Stimulated activated effector memory CD8-positive, alpha-beta T cell treated with anti-CD3 and anti-CD28 coated beads, Interleukin-12 subunit alpha, Interleukin-12 subunit beta, amount 100 ng/mL, for 72 hours (primary cell): ENCODE data around the gene SLC12A1.

Experiments
- ATAC-seq: fragments of 150-1000 bp; cut with Tn5 transposase; 2 replicates; pipeline ENCODE4 v1.10.0; 2021
- DNase-seq, 2 donors: peaks; one replicate each; pipeline ENCODE4 v3.0.0; 2021 to 2022; ENCODE audit warnings: low spot score in 2 of 2
- H3K27ac Mint-ChIP-seq: one replicate; pipeline ENCODE4 v1.8.0; 2022; ENCODE audit warnings: mild to moderate bottlenecking, mixed read lengths
- H3K36me3 Mint-ChIP-seq: one replicate; pipeline ENCODE4 v1.8.0; 2022; ENCODE audit warnings: mild to moderate bottlenecking, mixed read lengths
- H3K4me1 Mint-ChIP-seq: one replicate; pipeline ENCODE4 v1.8.0; 2022; ENCODE audit warnings: mixed read lengths
- H3K4me3 Mint-ChIP-seq: one replicate; pipeline ENCODE4 v1.8.0; 2022; ENCODE audit warnings: mild to moderate bottlenecking, mixed read lengths
- H3K9me3 Mint-ChIP-seq: one replicate; pipeline ENCODE4 v1.8.0; 2022; ENCODE audit warnings: mixed read lengths

Gene SLC12A1

DNA sequence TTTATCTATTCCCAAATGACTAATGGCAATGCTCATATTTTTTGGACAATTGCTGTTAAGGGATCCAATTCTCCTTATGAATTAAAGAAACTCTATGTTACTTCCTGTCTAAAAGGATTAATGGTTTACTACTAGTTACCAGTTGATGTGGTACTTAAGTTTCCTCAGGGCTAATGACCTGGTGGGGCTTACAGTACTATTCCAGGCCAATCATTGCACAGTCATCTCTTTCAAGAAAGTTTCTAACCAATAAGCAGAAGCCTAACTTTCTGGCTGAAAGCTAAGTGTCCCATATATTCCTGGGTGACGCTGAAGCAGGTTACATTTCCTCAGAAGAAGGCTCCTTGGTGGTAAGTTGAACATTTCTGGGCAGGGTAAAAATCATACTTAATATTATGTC lies at the start of gene SLC12A1:
Gene SLC12A1, plus strand, starts transcription at position 322 of the 400 bp plus-strand sequence. CDS start 1,418 bp downstream, outside the sequence.
- DNase-seq (no peak), ATAC-seq (no peak)
- H3K9me3 Mint-ChIP-seq: no peaks in the 10 kb centered on the region
- H3K36me3 Mint-ChIP-seq: no peaks in the 10 kb centered on the region
- no peak within 1 kb of the TSS for H3K27ac Mint-ChIP-seq
- no peaks in the 10 kb centered on the region for H3K4me1 Mint-ChIP-seq
- H3K4me3 Mint-ChIP-seq: no peak within 1 kb of the TSS

DNA sequence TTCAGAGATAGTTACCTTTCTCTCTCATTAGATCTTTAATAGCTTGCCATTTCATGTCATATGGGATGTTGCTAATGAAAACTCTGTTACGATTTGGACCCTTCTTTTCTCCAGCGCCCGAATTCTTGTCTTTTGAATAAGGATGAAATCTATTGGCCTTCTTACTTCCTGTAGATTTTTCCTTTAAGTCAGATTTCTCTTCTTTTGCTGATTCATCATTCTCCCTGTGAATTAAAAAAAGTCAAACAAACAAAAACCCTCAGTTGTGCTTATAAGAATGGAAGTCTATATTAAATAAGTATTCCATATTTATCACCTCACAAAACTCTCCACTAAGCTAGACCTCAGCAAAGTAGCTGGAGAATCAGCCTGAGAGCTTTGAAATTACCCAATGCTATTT lies 37.5 kb upstream of the SLC12A1 start:
- Mint-ChIP-seq H3K4me1 (no peaks in the 10 kb centered on the region), H3K9me3 (peaks cover 4% of the 10 kb centered on the region), H3K27ac (no peak overlapping the region), H3K4me3 (no peak overlapping the region), H3K36me3 (peaks cover 13% of the 10 kb centered on the region)
- DNase-seq (no peak), ATAC-seq (no peak)

DNA sequence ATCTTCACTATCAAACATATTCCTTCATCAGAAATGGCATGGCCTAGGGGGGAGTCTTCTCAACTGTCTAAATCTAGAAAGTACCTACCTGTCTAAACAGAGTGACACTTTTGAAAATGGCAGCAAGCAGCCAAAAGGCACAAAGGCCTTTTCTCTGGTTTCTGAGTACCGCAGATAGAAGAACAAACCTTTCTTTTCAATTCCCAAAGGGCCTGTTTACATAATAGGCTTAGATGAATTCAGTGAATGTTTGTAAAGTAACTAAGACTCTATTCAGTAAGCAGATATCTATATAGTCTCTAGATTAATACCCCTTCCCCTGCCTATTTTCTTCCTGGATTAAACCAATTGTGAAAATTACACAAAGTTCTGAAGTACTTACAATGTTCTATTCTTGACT lies 35.1 kb upstream of the SLC12A1 start:
- Mint-ChIP-seq H3K4me3 (no peak overlapping the region), H3K27ac (no peak overlapping the region), H3K36me3 (peaks cover 13% of the 10 kb centered on the region), H3K4me1 (no peaks in the 10 kb centered on the region), H3K9me3 (peaks cover 4% of the 10 kb centered on the region)
- ATAC-seq (no peak), DNase-seq (no peak)

DNA sequence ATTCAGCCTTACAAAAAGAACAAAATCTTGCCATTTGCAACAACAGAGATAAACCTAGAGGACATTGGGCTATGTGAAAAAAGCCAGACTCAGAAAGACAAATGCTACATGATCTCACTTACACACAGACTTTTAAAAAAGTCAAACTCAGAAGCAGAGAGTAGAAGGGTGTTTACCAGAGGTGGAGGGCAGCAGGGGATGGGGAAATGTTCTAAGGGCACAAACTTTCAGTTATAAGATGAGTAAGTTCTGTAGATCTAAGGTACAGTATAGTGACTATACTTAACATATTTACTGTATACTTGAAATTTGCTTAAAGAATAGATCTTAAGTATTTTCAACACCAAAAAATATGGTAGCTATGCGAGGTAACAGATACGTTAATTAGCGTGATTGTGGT lies 31.0 kb upstream of the SLC12A1 start:
- ATAC-seq: no peak
- Mint-ChIP-seq H3K4me3 (no peak overlapping the region), H3K4me1 (peaks cover 7% of the 10 kb centered on the region), H3K27ac (no peak overlapping the region), H3K9me3 (peaks cover 4% of the 10 kb centered on the region), H3K36me3 (no peaks in the 10 kb centered on the region)
- DNase-seq: no peak

DNA sequence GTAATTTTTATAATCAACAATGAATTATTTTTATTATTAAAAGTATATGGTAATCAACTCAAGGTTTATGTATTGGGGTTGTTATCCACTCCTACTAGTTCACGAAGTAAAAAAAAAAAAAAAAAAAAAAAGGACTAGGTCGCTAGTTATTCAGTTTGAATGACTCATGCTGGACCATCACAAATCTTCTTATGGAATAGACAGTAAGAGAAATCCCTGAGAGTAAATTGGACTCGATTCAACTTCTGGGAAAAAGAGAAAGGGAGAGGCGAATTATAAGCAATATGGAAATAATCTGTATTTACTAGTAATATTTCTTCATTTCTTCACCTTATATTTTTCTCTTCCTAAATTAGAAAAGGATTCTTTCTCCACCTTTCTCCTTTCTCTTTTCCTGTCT lies 30.0 kb upstream of the SLC12A1 start:
- Mint-ChIP-seq H3K36me3 (no peaks in the 10 kb centered on the region), H3K4me1 (peaks cover 7% of the 10 kb centered on the region), H3K4me3 (no peak overlapping the region), H3K27ac (no peak overlapping the region), H3K9me3 (peaks cover 4% of the 10 kb centered on the region)
- no peak for DNase-seq
- ATAC-seq: no peak

DNA sequence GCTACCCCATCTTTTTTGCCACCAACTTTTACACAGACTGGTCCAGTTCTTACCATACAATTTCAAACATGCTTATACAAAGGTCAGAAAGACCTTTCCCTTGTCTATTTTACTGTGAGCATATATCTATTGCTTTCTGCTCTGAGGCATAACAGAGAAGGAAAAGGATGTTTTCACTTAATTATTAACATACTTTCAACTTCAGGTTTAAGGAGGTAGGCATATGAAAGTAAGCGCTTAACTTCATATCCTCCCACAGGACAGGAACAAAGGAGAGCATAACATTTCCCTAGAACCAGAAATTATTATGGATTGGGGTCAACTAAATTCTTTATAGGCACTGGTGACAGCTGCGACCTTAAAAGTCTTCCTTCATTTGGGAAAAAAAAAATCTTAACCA lies 29.1 kb upstream of the SLC12A1 start:
- DNase-seq: no peak
- Mint-ChIP-seq H3K4me3 (peak overlapping the region; percentile 67), H3K4me1 (peaks cover 7% of the 10 kb centered on the region), H3K27ac (peak overlapping the region; percentile 90), H3K9me3 (peaks cover 4% of the 10 kb centered on the region), H3K36me3 (no peaks in the 10 kb centered on the region)
- ATAC-seq: no peak

DNA sequence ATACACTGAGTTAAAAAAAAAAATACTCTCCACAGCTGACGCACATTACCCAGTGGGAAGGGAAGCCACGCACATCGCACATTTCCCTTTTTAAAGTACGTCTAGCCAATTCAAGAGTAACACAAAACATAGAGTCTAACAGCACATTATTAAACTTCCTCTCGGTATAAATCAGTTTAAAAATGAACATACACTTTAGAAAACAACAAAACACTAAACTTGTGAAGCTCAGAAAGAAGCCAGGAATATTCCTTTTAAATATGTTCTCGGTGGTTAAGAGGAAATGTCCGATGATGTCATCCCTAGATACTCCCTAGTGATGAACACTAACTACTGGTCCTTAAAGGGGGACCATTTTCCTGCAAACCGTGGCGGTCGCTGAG lies 28.7 kb upstream of the SLC12A1 start:
- peaks cover 2% of the 10 kb centered on the region for H3K9me3 Mint-ChIP-seq
- no peaks in the 10 kb centered on the region for H3K36me3 Mint-ChIP-seq
- ATAC-seq (peak; percentile 77), DNase-seq (no peak)
- peak overlapping the region; percentile 67 for H3K4me3 Mint-ChIP-seq
- peak overlapping the region; percentile 90 for H3K27ac Mint-ChIP-seq
- peaks cover 7% of the 10 kb centered on the region for H3K4me1 Mint-ChIP-seq

DNA sequence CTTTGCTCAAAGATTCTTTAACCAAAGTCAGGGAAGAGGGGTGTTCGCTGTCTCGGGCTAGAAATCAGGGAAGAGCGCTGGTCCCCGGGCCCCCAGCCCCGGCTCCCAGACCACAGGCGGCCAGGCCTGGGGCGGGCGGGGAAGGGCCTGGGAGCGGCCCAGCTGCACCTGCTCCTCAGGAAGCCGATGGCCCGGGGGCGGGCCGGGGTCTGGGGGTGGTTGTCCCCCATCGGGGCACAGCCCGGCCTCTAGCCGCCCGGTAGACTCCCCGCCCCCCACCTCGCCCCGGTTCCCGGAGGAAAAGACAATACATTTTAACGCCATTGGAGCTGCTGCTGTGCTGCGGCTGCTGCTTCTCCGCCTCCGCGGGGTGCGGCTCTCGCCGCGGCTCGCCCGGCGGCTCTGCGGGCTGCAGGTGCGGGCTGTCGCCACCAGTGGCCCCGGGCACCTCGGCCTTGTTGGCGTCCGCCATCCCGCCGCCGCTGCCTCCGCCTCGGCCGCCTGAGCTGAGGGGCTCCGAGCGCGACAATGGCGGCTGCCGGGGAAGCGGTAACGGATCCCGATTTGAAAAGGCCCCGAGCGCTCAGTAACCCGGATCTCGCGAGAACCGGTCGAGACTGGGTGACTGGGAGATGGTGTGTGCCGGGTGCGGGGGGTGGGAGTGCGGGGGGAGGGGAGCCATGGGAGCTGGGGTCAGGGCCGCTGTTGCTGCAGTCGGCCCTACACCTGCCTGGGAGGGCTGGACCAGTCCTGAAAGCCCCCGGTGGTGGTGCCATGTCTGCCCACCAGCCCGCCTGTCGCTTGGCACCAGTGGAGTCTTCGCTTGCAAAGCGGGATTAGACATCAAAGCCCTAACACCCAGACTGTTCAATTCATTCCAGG lies 28.1 kb upstream of the SLC12A1 start, which contains the start of gene MYEF2:
Gene MYEF2, minus strand, starts transcription at position 530 of the 882 bp plus-strand sequence. Its CDS starts 58 bp downstream, at position 472.
- H3K9me3 Mint-ChIP-seq: no peaks in the 10 kb centered on the region
- peak within 1 kb of the TSS; percentile 90 for H3K27ac Mint-ChIP-seq
- H3K4me3 Mint-ChIP-seq: peak within 1 kb of the TSS; percentile 67
- H3K4me1 Mint-ChIP-seq: peaks cover 7% of the 10 kb centered on the region
- H3K36me3 Mint-ChIP-seq: no peaks in the 10 kb centered on the region
- peak; percentile 42 to 72 for DNase-seq
- peak; percentile 89 for ATAC-seq

DNA sequence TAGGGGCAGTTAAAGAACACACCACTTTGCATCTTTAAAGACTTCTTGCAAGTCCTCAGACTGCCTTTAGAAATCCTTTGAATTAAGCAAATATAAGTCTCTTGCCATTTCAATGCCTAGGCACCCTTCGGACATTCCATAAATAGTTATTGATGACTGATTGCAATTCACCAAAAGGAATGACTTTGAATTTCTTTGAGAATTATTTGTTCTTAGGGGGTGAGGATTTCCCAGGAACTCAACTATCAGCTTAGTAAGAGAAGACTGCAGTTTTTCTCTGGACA lies 27.5 kb upstream of the SLC12A1 start:
- Mint-ChIP-seq H3K4me1 (peaks cover 7% of the 10 kb centered on the region), H3K36me3 (no peaks in the 10 kb centered on the region), H3K27ac (no peak overlapping the region), H3K9me3 (no peaks in the 10 kb centered on the region), H3K4me3 (peak overlapping the region; percentile 67)
- ATAC-seq: no peak
- DNase-seq: no peak

DNA sequence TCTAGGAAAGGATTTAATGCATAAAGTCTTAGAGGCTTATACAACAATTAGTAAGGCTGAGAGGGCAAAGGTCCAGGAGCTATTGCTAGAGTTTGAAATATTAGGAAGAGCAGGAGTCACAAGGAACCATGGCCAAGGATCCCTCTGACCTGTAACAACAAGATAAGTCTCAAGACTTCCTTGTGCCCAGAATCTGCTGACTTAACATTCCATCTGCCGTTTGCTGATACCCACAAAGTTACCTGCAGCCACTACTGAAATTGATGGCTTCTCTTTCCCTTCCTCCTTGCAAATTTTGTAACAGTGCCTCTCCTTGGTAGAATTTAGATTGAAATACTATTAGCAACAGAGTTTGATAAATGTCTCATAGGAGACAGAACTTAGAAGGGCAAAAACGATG lies 23.4 kb upstream of the SLC12A1 start:
- ATAC-seq (no peak), DNase-seq (no peak)
- H3K36me3 Mint-ChIP-seq: no peaks in the 10 kb centered on the region
- H3K27ac Mint-ChIP-seq: no peak overlapping the region
- no peaks in the 10 kb centered on the region for H3K4me1 Mint-ChIP-seq
- no peaks in the 10 kb centered on the region for H3K9me3 Mint-ChIP-seq
- H3K4me3 Mint-ChIP-seq: no peak overlapping the region

DNA sequence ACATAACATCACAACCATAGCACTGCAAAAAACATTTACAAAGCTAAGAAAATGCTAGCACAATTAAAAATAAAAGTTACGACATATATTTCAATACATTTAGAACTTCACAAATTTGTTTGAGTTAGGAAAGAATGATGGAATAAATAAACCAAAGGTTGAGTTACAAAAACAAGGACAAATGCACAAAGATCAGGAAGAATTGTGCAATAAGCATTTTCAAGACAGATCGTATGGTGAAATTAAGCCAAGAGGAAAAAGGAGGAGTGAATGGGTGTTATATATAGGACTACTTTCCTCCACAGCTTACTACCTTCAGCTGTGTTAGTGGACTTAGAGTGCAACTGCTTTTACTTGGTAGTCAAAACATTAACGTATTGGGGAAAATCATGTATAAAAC lies 20.6 kb upstream of the SLC12A1 start:
- Mint-ChIP-seq H3K4me3 (no peak overlapping the region), H3K4me1 (no peaks in the 10 kb centered on the region), H3K9me3 (no peaks in the 10 kb centered on the region), H3K27ac (no peak overlapping the region), H3K36me3 (no peaks in the 10 kb centered on the region)
- DNase-seq: no peak
- ATAC-seq: no peak

DNA sequence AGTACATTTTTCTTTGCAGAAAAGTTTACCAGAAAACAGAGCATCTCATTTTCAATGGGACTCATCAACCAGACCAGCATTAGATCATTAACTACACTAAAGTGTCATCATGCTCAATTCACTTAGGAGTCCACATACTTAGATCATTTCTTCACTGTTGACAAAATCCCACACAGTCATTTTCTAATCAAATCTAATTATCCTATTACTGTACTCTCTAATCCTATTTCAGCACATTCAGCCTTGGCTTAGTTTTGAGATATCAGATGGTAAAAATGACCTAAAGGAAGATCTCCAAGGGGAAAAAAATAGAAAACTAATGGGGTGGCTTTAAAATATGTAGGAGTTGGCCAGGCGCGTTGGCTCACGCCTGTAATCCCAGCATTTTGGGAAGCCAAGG lies 19.8 kb upstream of the SLC12A1 start:
- DNase-seq: no peak
- Mint-ChIP-seq H3K27ac (no peak overlapping the region), H3K4me1 (no peaks in the 10 kb centered on the region), H3K36me3 (no peaks in the 10 kb centered on the region), H3K4me3 (no peak overlapping the region), H3K9me3 (peaks cover 3% of the 10 kb centered on the region)
- no peak for ATAC-seq

DNA sequence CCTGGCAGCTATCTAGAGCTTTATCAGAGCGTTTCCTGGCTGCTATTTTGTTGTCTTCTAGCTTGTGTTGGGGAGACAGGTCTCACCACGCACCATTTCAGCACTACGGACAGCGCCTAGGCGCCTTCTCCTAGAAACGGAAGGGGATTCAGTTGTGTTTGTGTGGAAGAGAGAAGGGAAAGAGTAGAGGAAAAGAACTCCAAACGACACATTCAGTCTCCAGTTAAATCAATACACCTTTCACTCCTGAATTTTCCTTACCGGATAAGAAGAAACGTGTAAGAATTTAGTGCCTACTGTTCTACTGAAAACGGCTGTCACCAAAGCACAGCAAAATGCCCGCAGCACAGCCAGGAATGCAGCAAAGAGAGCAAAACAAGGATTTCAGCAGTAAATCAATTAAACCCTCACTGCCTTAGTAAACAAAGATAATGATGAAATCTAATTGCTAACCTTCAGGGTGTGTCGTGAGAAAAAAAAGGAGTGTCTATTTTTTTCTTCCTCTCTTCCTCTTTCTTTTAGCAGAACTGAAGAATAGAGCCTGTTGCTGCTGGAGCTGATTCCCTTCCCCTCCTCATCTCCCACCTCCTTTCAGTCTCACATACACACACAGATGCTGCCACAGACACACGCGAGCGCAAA lies 15.0 kb upstream of the SLC12A1 start:
- H3K36me3 Mint-ChIP-seq: no peaks in the 10 kb centered on the region
- no peak for ATAC-seq
- DNase-seq: no peak
- H3K9me3 Mint-ChIP-seq: peaks cover 7% of the 10 kb centered on the region
- H3K4me1 Mint-ChIP-seq: no peaks in the 10 kb centered on the region
- no peak overlapping the region for H3K27ac Mint-ChIP-seq
- no peak overlapping the region for H3K4me3 Mint-ChIP-seq

DNA sequence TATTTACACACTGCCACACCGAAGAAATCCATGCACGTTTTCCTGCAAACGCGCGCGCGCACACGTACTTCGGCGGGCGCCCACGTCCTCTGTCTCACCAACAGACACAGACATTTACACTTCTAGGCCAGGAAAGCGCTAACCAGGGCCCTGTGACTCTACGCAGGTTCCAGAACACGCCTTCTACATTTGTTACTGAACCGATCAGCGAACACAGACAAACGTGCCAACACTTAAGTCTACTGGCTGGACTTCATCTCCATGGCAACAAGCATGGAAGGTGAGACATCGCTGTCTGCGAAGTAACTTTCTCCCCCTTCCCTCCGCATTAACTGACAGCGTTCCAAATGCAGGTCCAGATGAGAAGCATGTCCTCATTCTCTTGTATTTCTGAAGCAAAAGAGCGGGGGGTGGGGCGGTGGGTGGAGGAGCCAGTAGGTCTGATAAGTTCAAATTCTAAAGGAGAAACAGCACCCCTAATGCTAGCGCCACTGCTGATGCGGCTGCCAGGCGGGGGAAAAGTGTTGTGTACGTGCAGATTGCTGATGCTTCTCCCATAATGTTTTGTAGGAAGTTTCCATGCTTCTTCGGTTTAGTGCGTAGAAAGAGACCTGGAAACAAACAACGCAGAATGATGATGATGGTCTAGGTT lies 14.4 kb upstream of the SLC12A1 start, which contains the start of gene CTXN2:
Gene CTXN2, plus strand, starts transcription at position 92 of the 652 bp plus-strand sequence. CDS start 9,636 bp downstream, outside the sequence.
- no peak within 1 kb of the TSS for H3K27ac Mint-ChIP-seq
- ATAC-seq (no peak), DNase-seq (no peak)
- no peak within 1 kb of the TSS for H3K4me3 Mint-ChIP-seq
- no peaks in the 10 kb centered on the region for H3K4me1 Mint-ChIP-seq
- peaks cover 7% of the 10 kb centered on the region for H3K9me3 Mint-ChIP-seq
- no peaks in the 10 kb centered on the region for H3K36me3 Mint-ChIP-seq

DNA sequence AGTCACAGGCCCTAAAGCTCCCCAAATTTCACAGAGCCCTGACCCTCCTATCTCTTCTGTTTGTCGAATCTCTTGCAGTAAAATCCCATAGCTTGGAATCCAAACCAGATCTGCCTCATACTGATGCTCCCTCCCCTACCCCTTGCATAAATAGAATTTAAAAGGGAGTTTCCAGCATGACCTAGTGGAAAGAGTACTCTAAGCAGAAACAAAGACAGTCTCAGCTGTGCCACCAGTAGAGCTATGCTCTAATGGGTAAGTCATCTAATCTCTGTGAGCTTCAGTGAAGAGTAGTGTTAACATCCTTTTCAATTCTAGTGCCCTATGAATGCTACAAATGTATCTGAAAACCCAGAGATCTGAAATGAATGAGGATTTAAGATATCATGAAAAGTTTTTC lies 4.0 kb upstream of the SLC12A1 start:
- no peaks in the 10 kb centered on the region for H3K9me3 Mint-ChIP-seq
- no peaks in the 10 kb centered on the region for H3K4me1 Mint-ChIP-seq
- H3K4me3 Mint-ChIP-seq: no peak overlapping the region
- H3K36me3 Mint-ChIP-seq: no peaks in the 10 kb centered on the region
- ATAC-seq (no peak), DNase-seq (no peak)
- H3K27ac Mint-ChIP-seq: no peak overlapping the region

DNA sequence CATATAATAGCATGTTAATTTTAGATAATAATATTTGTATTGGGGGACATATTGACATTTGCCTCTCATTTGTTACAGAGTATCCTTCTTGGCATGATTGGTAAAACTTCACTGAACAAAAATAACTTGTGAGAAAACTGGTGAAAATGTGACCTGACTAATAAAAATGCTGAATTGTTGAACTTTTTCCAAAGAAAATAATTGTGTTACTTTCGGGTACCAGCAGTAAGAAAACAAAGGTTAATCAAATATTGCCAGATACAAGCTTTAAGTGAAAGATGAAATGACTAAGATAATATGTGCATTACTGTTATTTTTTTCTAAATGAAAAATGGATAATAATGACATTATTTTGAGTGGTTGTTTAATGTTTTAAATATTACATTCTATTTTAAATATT lies 15.2 kb downstream of the SLC12A1 start:
- Mint-ChIP-seq H3K36me3 (no peaks in the 10 kb centered on the region), H3K4me3 (no peak overlapping the region), H3K9me3 (no peaks in the 10 kb centered on the region), H3K4me1 (no peaks in the 10 kb centered on the region), H3K27ac (no peak overlapping the region)
- DNase-seq (no peak), ATAC-seq (no peak)
